Mammary epithelial cell (primary cell): ENCODE results near the gene GNAT3.

Source experiments
- EZH2 ChIP-seq: IDR thresholded peaks from 2 replicates; pipeline ENCODE4 v1.6.1; 2012; ENCODE audit warnings: low read length, inconsistent platforms, borderline replicate concordance
- TF ChIP-seq, protein P1 (sequence below), 2 donors: IDR thresholded peaks in 1 of 2; conservative IDR thresholded peaks in 1 of 2; 2 replicates each; pipeline ENCODE4 v1.5.1; 2011 to 2012; ENCODE audit warnings: inconsistent platforms in 2 of 2, low read length in 2 of 2, mild to moderate bottlenecking in 2 of 2, control low read depth in 1 of 2, low read depth in 1 of 2; ENCODE audit not compliant: insufficient read depth in 1 of 2; ENCODE audit errors: extremely low read depth in 1 of 2

DNA sequence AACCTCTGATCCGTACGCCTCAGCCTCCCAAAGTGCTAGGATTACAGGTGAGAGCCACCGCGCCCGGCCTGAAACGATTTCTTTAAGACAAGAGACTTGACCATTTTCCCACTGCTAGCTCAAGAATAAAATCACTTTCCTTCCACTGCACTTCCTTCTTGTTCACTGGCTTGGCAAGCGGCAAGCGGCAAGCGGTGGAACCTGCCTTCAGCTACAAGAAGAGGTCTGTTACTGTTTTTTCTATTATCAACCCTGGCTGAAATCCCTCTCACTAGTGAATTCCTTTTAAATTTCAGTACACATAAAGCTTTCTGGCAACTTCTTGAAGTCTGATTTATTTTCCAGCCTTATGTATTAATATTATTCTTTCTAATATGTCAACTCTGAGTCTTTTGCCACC, 12.8 kb upstream of the GNAT3 start:
- TF ChIP-seq, protein P1, sequence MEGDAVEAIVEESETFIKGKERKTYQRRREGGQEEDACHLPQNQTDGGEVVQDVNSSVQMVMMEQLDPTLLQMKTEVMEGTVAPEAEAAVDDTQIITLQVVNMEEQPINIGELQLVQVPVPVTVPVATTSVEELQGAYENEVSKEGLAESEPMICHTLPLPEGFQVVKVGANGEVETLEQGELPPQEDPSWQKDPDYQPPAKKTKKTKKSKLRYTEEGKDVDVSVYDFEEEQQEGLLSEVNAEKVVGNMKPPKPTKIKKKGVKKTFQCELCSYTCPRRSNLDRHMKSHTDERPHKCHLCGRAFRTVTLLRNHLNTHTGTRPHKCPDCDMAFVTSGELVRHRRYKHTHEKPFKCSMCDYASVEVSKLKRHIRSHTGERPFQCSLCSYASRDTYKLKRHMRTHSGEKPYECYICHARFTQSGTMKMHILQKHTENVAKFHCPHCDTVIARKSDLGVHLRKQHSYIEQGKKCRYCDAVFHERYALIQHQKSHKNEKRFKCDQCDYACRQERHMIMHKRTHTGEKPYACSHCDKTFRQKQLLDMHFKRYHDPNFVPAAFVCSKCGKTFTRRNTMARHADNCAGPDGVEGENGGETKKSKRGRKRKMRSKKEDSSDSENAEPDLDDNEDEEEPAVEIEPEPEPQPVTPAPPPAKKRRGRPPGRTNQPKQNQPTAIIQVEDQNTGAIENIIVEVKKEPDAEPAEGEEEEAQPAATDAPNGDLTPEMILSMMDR (conservative IDR thresholded peaks at IDR 0.05 in 1 of 2, IDR thresholded peaks at IDR 0.05 in 1 of 2; ENCODE audit: extremely low read depth in 1 of 2, insufficient read depth in 1 of 2, low read depth in 1 of 2, low read length in 2 of 2) = no peak
- no peak for TF ChIP-seq EZH2
